Measurements from ENCODE around the gene IFNLR1.
A peak's percentile ranks its signal among the peaks of the same experiment; 100 is the strongest.

The IFNLR1 gene

DNA sequence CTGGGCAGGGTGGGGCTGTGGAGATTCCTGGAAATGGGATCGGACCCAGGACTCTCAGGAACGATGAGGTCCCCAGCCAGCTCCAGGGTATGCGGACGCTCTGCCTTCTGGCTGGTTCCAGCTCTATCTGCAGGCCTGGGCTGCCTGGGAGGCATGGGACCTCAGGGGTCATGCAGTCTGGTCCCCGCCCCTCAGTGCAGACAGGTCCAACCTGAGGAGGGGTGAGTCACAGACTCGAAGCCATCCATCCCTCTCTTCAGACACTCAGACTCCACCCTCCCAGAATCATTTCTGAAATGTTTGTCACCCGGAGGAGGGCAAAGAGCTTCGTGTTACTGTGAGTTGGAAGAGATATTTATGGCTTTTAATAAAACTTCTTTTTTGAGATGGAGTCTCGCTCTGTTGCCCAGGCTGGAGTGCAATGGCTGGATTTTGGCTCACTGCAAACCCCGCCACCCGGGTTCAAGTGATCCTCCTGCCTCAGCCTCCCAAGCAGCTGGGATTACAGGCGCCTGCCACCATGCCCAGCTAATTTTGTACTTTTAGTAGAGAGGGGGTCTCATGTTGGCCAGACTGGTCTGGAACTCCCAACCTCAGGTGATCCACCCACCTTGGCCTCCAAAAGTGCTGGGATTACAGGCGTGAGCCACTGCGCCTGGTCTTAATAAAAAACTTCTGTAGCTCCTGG is 69.2 kb downstream of the IFNLR1 start:
- Histone ChIP-seq H3K27me3 (replicated peaks; ENCODE audit: control insufficient read depth, insufficient read depth, low read length, poor library complexity, severe bottlenecking) (no peaks in the 10 kb centered on the region), H3K36me3 (ENCODE audit: control insufficient read depth, insufficient read depth, low read length) (no peaks in the 10 kb centered on the region), H3K4me3 (ENCODE audit: insufficient read depth, low read depth, low read length, poor library complexity, severe bottlenecking) (no peak overlapping the region), H3K27ac (ENCODE audit: insufficient read depth, low read length, poor library complexity, severe bottlenecking) (no peak overlapping the region), H3K4me1 (ENCODE audit: control insufficient read depth, insufficient read depth, low read length, poor library complexity, severe bottlenecking) (no peaks in the 10 kb centered on the region), H3K9me3 (ENCODE audit: control insufficient read depth, low read length) (no peaks in the 10 kb centered on the region)
- no peak for DNase-seq

DNA sequence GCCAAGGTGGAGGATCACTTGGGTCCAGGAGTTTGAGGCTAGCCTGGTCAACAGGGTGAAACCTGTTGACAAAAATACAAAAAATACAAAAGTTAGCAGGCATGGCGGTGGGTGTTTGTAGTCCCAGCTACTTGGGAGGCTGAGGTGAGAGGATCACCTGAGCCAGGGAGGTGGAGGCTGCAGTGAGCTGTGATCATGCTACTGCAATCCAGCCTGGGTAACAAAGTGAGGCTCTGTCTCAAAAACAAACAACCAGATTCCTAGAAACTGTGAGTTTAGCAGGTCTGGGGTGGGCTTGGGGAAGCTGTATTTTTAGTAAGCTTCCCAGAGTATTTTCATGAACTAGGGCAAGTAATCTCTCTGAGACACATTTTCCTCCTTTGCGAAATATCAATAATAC is 70.0 kb downstream of the IFNLR1 start:
- peaks cover 6% of the 10 kb centered on the region for H3K4me1 ChIP-seq (ENCODE audit: control insufficient read depth, insufficient read depth, low read length, poor library complexity, severe bottlenecking)
- H3K27ac ChIP-seq (ENCODE audit: insufficient read depth, low read length, poor library complexity, severe bottlenecking), result no peak overlapping the region
- H3K4me3 ChIP-seq (ENCODE audit: insufficient read depth, low read depth, low read length, poor library complexity, severe bottlenecking), result no peak overlapping the region
- no peaks in the 10 kb centered on the region for H3K36me3 ChIP-seq (ENCODE audit: control insufficient read depth, insufficient read depth, low read length)
- DNase-seq, result no peak
- H3K27me3 ChIP-seq (replicated peaks; ENCODE audit: control insufficient read depth, insufficient read depth, low read length, poor library complexity, severe bottlenecking), result no peaks in the 10 kb centered on the region
- H3K9me3 ChIP-seq (ENCODE audit: control insufficient read depth, low read length), result no peaks in the 10 kb centered on the region

- Histone ChIP-seq H3K4me1 (ENCODE audit: control insufficient read depth, insufficient read depth, low read length, poor library complexity, severe bottlenecking) (peaks cover 6% of the 10 kb centered on the region), H3K4me3 (ENCODE audit: insufficient read depth, low read depth, low read length, poor library complexity, severe bottlenecking) (no peak overlapping the region), H3K27ac (ENCODE audit: insufficient read depth, low read length, poor library complexity, severe bottlenecking) (no peak overlapping the region), H3K9me3 (ENCODE audit: control insufficient read depth, low read length) (no peaks in the 10 kb centered on the region), H3K27me3 (replicated peaks; ENCODE audit: control insufficient read depth, insufficient read depth, low read length, poor library complexity, severe bottlenecking) (no peaks in the 10 kb centered on the region), H3K36me3 (ENCODE audit: control insufficient read depth, insufficient read depth, low read length) (no peaks in the 10 kb centered on the region)
- no peak for DNase-seq
Measured at GRCh38 chr1:24114753-24115152, 72.3 kb downstream of the IFNLR1 start.

GRCh38 chr1:24113641-24114033 is 73.5 kb downstream of the IFNLR1 start:
- Histone ChIP-seq H3K27me3 (replicated peaks; ENCODE audit: control insufficient read depth, insufficient read depth, low read length, poor library complexity, severe bottlenecking) (no peaks in the 10 kb centered on the region), H3K36me3 (ENCODE audit: control insufficient read depth, insufficient read depth, low read length) (no peaks in the 10 kb centered on the region), H3K4me3 (ENCODE audit: insufficient read depth, low read depth, low read length, poor library complexity, severe bottlenecking) (no peak overlapping the region), H3K27ac (ENCODE audit: insufficient read depth, low read length, poor library complexity, severe bottlenecking) (no peak overlapping the region), H3K9me3 (ENCODE audit: control insufficient read depth, low read length) (no peaks in the 10 kb centered on the region), H3K4me1 (ENCODE audit: control insufficient read depth, insufficient read depth, low read length, poor library complexity, severe bottlenecking) (peaks cover 6% of the 10 kb centered on the region)
- no peak for DNase-seq

GRCh38 chr1:24111996-24112779 is 74.9 kb downstream of the IFNLR1 start, which contains the start of gene MYOM3:
Gene MYOM3, minus strand, starts transcription at chr1:24112135. Its CDS starts 3,499 bp downstream, at chr1:24108636.
- Histone ChIP-seq H3K27me3 (replicated peaks; ENCODE audit: control insufficient read depth, insufficient read depth, low read length, poor library complexity, severe bottlenecking) (no peaks in the 10 kb centered on the region), H3K4me3 (ENCODE audit: insufficient read depth, low read depth, low read length, poor library complexity, severe bottlenecking) (no peak within 1 kb of the TSS), H3K36me3 (ENCODE audit: control insufficient read depth, insufficient read depth, low read length) (no peaks in the 10 kb centered on the region), H3K27ac (ENCODE audit: insufficient read depth, low read length, poor library complexity, severe bottlenecking) (no peak within 1 kb of the TSS), H3K9me3 (ENCODE audit: control insufficient read depth, low read length) (no peaks in the 10 kb centered on the region), H3K4me1 (ENCODE audit: control insufficient read depth, insufficient read depth, low read length, poor library complexity, severe bottlenecking) (peaks cover 6% of the 10 kb centered on the region)
- peak in 2 of 3 donors; percentile 12 to 23 for DNase-seq

GRCh38 chr1:24111262-24111995 is 75.7 kb downstream of the IFNLR1 start:
- Histone ChIP-seq H3K27me3 (replicated peaks; ENCODE audit: control insufficient read depth, insufficient read depth, low read length, poor library complexity, severe bottlenecking) (no peaks in the 10 kb centered on the region), H3K4me1 (ENCODE audit: control insufficient read depth, insufficient read depth, low read length, poor library complexity, severe bottlenecking) (peaks cover 6% of the 10 kb centered on the region), H3K36me3 (ENCODE audit: control insufficient read depth, insufficient read depth, low read length) (no peaks in the 10 kb centered on the region), H3K27ac (ENCODE audit: insufficient read depth, low read length, poor library complexity, severe bottlenecking) (no peak overlapping the region), H3K4me3 (ENCODE audit: insufficient read depth, low read depth, low read length, poor library complexity, severe bottlenecking) (no peak overlapping the region), H3K9me3 (ENCODE audit: control insufficient read depth, low read length) (no peaks in the 10 kb centered on the region)
- no peak for DNase-seq

DNA sequence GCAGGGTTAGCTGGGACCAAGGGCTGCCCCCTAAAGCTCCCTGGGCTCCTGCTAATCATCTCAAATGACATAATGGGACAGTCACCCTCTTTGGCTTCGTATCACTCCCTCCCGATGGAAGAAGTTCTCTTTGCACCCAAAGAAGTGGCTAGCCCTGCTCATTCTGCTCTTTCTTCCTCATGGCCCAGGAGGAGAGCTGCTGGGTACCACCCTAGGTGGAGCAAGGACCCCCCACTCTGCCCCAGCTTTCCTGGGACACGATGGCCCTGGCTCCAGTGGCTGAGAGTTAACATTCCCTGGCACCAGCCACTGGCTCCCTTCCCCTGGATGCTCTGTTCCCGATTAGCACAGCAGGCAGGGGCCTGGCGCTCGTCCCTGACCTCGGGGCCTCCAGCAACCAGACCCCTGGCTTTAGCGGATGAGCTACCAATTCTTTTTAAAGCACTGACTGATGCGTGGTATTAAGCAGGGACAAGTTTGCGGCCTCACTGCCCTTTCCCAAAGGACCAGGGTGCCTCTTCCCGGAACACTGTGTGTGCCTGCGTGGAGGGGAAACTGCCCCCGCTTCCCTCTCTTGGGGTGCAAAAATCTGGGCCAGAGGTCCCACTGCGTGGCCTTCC is 76.3 kb downstream of the IFNLR1 start:
- Histone ChIP-seq H3K9me3 (ENCODE audit: control insufficient read depth, low read length) (no peaks in the 10 kb centered on the region), H3K4me3 (ENCODE audit: insufficient read depth, low read depth, low read length, poor library complexity, severe bottlenecking) (no peak overlapping the region), H3K36me3 (ENCODE audit: control insufficient read depth, insufficient read depth, low read length) (no peaks in the 10 kb centered on the region), H3K27me3 (replicated peaks; ENCODE audit: control insufficient read depth, insufficient read depth, low read length, poor library complexity, severe bottlenecking) (no peaks in the 10 kb centered on the region), H3K27ac (ENCODE audit: insufficient read depth, low read length, poor library complexity, severe bottlenecking) (no peak overlapping the region), H3K4me1 (ENCODE audit: control insufficient read depth, insufficient read depth, low read length, poor library complexity, severe bottlenecking) (peaks cover 6% of the 10 kb centered on the region)
- DNase-seq, result no peak

DNA sequence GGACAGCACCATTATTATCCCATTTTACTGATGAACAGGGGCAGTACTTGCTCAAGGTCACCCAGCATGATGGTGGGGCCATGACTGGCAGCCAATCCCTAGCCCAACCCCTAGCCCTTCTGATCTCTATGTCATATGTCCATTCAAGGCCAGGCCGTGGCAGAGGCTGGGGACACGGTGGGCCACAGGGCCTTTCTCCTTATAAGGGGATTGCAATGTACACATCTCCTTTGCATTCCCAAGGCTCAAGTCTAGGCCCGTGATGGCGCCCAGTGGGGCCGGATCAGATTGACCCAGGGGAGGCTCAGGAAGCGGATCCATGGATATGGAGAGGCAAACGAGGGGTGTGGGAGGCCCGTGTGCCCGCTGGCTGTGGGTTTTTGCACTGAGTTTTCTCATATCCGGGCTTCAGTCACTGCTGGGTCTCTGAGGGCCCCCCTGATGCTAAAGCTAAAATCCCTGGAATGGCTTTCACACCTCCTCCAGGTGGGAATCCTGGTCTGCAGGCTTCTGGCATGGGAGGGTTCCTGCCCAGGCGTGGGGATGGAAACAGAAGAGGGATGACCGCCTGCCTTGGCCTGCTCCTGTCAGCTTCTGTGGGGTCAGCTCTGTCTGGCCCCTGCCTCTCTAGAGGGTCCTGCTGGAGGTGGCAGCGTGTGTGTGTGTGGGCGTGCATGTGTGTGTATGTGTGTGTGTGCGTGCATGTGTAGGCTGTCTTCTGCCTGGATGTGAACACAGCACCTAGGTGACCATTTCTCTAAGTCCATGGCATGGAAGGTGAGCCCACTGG is 77.2 kb downstream of the IFNLR1 start:
- Histone ChIP-seq H3K4me3 (ENCODE audit: insufficient read depth, low read depth, low read length, poor library complexity, severe bottlenecking) (no peak overlapping the region), H3K9me3 (ENCODE audit: control insufficient read depth, low read length) (no peaks in the 10 kb centered on the region), H3K4me1 (ENCODE audit: control insufficient read depth, insufficient read depth, low read length, poor library complexity, severe bottlenecking) (peaks cover 6% of the 10 kb centered on the region), H3K36me3 (ENCODE audit: control insufficient read depth, insufficient read depth, low read length) (no peaks in the 10 kb centered on the region), H3K27me3 (replicated peaks; ENCODE audit: control insufficient read depth, insufficient read depth, low read length, poor library complexity, severe bottlenecking) (no peaks in the 10 kb centered on the region), H3K27ac (ENCODE audit: insufficient read depth, low read length, poor library complexity, severe bottlenecking) (no peak overlapping the region)
- no peak for DNase-seq

- H3K4me3 ChIP-seq (ENCODE audit: insufficient read depth, low read depth, low read length, poor library complexity, severe bottlenecking), result no peak overlapping the region
- no peaks in the 10 kb centered on the region for H3K9me3 ChIP-seq (ENCODE audit: control insufficient read depth, low read length)
- DNase-seq, result no peak
- H3K36me3 ChIP-seq (ENCODE audit: control insufficient read depth, insufficient read depth, low read length), result no peaks in the 10 kb centered on the region
- no peak overlapping the region for H3K27ac ChIP-seq (ENCODE audit: insufficient read depth, low read length, poor library complexity, severe bottlenecking)
- H3K27me3 ChIP-seq (replicated peaks; ENCODE audit: control insufficient read depth, insufficient read depth, low read length, poor library complexity, severe bottlenecking), result no peaks in the 10 kb centered on the region
- H3K4me1 ChIP-seq (ENCODE audit: control insufficient read depth, insufficient read depth, low read length, poor library complexity, severe bottlenecking), result peaks cover 6% of the 10 kb centered on the region
Measured at GRCh38 chr1:24109166-24109483, 78.0 kb downstream of the IFNLR1 start.
